Liver (tissue), 9 donors: ENCODE measurements around the gene PLA2R1. TPM values are rescaled to one million over a fixed set of nuclear protein-coding genes. Genes with fewer than 3 reads are reported as not detected.

ENCODE experiments used
- DNase-seq: peaks from one replicate; pipeline ENCODE4 v3.0.0-alpha.2; 2017; ENCODE audit warnings: low spot score
- H3K27ac ChIP-seq, 2 donors: one replicate each; pipeline ENCODE4 v1.7.0; 2013; ENCODE audit warnings: inconsistent platforms in 2 of 2, low read length in 2 of 2, control low read depth in 1 of 2, low read depth in 1 of 2, mild to moderate bottlenecking in 1 of 2
- H3K27me3 ChIP-seq, 4 donors: one replicate each; pipeline versions ENCODE4 v1.6.1 to v1.7.0; 2013; ENCODE audit warnings: low read length in 3 of 4, inconsistent platforms in 1 of 4, mild to moderate bottlenecking in 1 of 4, moderate library complexity in 1 of 4; ENCODE audit not compliant: control insufficient read depth in 4 of 4, insufficient read depth in 4 of 4
- H3K36me3 ChIP-seq, 4 donors: one replicate each; pipeline versions ENCODE4 v1.6.1 to v1.7.0; 2013; ENCODE audit warnings: low read length in 3 of 4, mild to moderate bottlenecking in 3 of 4, low read depth in 1 of 4, moderate library complexity in 1 of 4; ENCODE audit not compliant: control insufficient read depth in 4 of 4, insufficient read depth in 3 of 4
- H3K4me1 ChIP-seq, 4 donors: one replicate each; pipeline versions ENCODE4 v1.6.1 to v1.7.0; 2013; ENCODE audit warnings: low read length in 3 of 4, mild to moderate bottlenecking in 3 of 4, moderate library complexity in 1 of 4; ENCODE audit not compliant: control insufficient read depth in 4 of 4, insufficient read depth in 4 of 4
- H3K4me3 ChIP-seq, 3 donors: one replicate each; pipeline versions ENCODE4 v1.6.1 to v1.7.0; 2013; ENCODE audit warnings: low read length in 3 of 3, control low read depth in 1 of 3, low read depth in 1 of 3, mild to moderate bottlenecking in 1 of 3
- H3K9ac ChIP-seq, 2 donors: one replicate each; pipeline ENCODE4 v1.7.0; 2013; ENCODE audit warnings: low read length in 2 of 2, mild to moderate bottlenecking in 2 of 2, moderate library complexity in 2 of 2, control low read depth in 1 of 2, low read depth in 1 of 2
- H3K9me3 ChIP-seq, 4 donors: one replicate each; pipeline versions ENCODE4 v1.6.1 to v1.7.0; 2013; ENCODE audit warnings: low read length in 3 of 4; ENCODE audit not compliant: control insufficient read depth in 4 of 4
- EGR1 ChIP-seq, 2 donors: IDR thresholded peaks; 2 replicates each; pipeline ENCODE4 v1.6.1; 2016 to 2018; ENCODE audit warnings: antibody characterized with exemption in 2 of 2, low read depth in 2 of 2
- FOXA1 ChIP-seq: IDR thresholded peaks from 2 replicates; pipeline ENCODE4 v1.6.1; 2016; ENCODE audit warnings: antibody characterized with exemption
- FOXA2 ChIP-seq: IDR thresholded peaks from 2 replicates; pipeline ENCODE4 v1.6.1; 2016; ENCODE audit warnings: antibody characterized with exemption
- GABPA ChIP-seq, 2 donors: IDR thresholded peaks in 1 of 2; conservative IDR thresholded peaks in 1 of 2; 2 replicates each; pipeline ENCODE4 v1.6.1; 2016; ENCODE audit warnings: antibody characterized with exemption in 2 of 2, mild to moderate bottlenecking in 1 of 2, moderate library complexity in 1 of 2
- HNF4A ChIP-seq, 2 donors: conservative IDR thresholded peaks; 2 replicates each; pipeline ENCODE4 v1.6.1; 2016; ENCODE audit warnings: antibody characterized with exemption in 2 of 2, mild to moderate bottlenecking in 2 of 2
- HNF4G ChIP-seq: IDR thresholded peaks from 2 replicates; pipeline ENCODE4 v1.6.1; 2016; ENCODE audit warnings: antibody characterized with exemption
- JUND ChIP-seq, 2 donors: IDR thresholded peaks; 2 replicates each; pipeline ENCODE4 v1.6.1; 2016; ENCODE audit warnings: antibody characterized with exemption in 2 of 2
- NR2F2 ChIP-seq: IDR thresholded peaks from 2 replicates; pipeline ENCODE4 v1.6.1; 2016; ENCODE audit warnings: antibody characterized with exemption
- RAD21 ChIP-seq, 2 donors: IDR thresholded peaks; 2 replicates each; pipeline ENCODE4 v1.6.1; 2016; ENCODE audit warnings: antibody characterized with exemption in 2 of 2, mild to moderate bottlenecking in 2 of 2
- RXRA ChIP-seq, 2 donors: IDR thresholded peaks; 2 replicates each; pipeline ENCODE4 v1.6.1; 2017 to 2018; ENCODE audit warnings: antibody characterized with exemption in 2 of 2, mild to moderate bottlenecking in 1 of 2
- SP1 ChIP-seq: IDR thresholded peaks from 2 replicates; pipeline ENCODE4 v1.6.1; 2018; ENCODE audit warnings: antibody characterized with exemption, mild to moderate bottlenecking
- TAF1 ChIP-seq: conservative IDR thresholded peaks from 2 replicates; pipeline ENCODE4 v1.6.1; 2016; ENCODE audit warnings: antibody characterized with exemption, mild to moderate bottlenecking
- YY1 ChIP-seq: IDR thresholded peaks from 2 replicates; pipeline ENCODE4 v1.6.1; 2016; ENCODE audit warnings: antibody characterized with exemption, mild to moderate bottlenecking
- WGBS: extraction: QIAGEN DNeasy Blood & Tissue Kit; methylation state at CpG from one replicate; pipeline ENCODE4 v1.1.7; 2013; 5-methylcytosine and 5-hydroxymethylcytosine counted together
- polyA plus RNA-seq, 2 donors: library from polyadenylated mRNA; stranded (reverse) in 1 of 2; unstranded in 1 of 2; fragments of 200-250 nt in 1 of 2; fragments of >200 nt in 1 of 2; fragmentation: Nextera tagmentation in 1 of 2; extraction: Ambion mirVana in 1 of 2; gene quantifications; one replicate each; pipeline versions ENCODE4 v1.2.1 to v1.2.3, GENCODE V29; 2013 to 2015
- total RNA-seq, 2 donors: library from RNA; depleted of rRNA; stranded (reverse); fragments of >200 nt; gene quantifications; one replicate each; pipeline ENCODE4 v1.2.3, GENCODE V29; 2014
- TF ChIP-seq, protein P1 (sequence below): fragments of 150-350 bp; IDR thresholded peaks from 2 replicates; pipeline ENCODE4 v1.5.1; 2017; ENCODE audit warnings: improper control_type of control experiment, low read depth, low read length; ENCODE audit not compliant: missing input control
- TF ChIP-seq, protein P2 (sequence below): IDR thresholded peaks from 2 replicates; pipeline ENCODE4 v1.6.1; 2016; ENCODE audit warnings: antibody characterized with exemption
- TF ChIP-seq, protein P3 (sequence below): IDR thresholded peaks from 2 replicates; pipeline ENCODE4 v1.6.1; 2016; ENCODE audit warnings: antibody characterized with exemption
- TF ChIP-seq, protein P4 (sequence below): IDR thresholded peaks from 2 replicates; pipeline ENCODE4 v1.6.1; 2016; ENCODE audit warnings: antibody characterized with exemption
- TF ChIP-seq, protein P5 (sequence below): IDR thresholded peaks from 2 replicates; pipeline ENCODE4 v1.6.1; 2016; ENCODE audit warnings: antibody characterized with exemption, mild to moderate bottlenecking
- donor health status: healthy.
- donor health status: healthy.
- donor health status: healthy.
- donor health status: healthy.
- donor health status: healthy.

The PLA2R1 gene
- total and polyA plus RNA-seq, 4 donors: 0.61 to 2.3 (median 0.66) TPM

DNA sequence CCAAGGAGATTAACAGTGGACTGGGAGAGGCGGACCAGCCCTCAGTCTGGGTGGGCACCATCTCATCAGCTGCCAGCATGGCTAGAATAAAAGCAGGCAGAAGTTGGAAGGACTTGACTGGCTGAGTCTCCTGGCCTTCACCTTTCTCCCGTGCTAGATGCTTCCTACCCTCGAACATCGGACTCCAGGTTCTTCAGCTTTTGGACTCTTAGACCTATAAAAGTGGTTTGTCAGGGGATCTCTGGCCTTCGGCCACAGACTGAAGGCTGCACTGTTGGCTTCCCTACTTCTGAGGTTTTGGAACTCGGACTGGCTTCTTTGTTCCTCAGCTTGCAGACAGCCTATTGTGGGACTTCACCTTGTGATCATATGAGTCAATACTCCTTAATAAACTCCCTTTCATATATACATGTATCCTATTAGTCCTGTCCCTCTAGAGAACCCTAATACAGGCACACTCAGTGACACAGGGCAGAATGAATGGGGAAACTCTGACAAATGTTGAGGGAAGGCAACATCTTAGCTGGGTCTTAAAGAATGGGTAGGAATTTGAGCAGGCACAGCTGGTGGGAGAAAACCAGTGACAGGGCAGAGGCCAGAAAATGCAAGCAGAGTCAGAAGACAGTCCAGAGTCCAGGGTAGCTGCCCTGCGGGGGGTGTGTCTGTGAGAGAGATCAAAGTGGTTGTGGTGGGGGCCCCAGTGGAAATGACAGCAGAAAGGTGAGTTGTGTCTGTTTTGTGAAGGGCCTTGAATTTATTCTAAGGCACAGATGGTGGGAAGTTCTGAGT is 156.3 kb downstream of the PLA2R1 start:
- no peaks in the 10 kb centered on the region for H3K9me3 ChIP-seq
- H3K9ac ChIP-seq: no peak overlapping the region
- H3K27me3 ChIP-seq: no peaks in the 10 kb centered on the region
- WGBS: 72% methylated on average over 7 of the region's 7 CpGs
- no peak overlapping the region for H3K27ac ChIP-seq
- no peak overlapping the region for H3K4me3 ChIP-seq
- H3K4me1 ChIP-seq: peaks cover 4 to 14% (median 9%) of the 10 kb centered on the region in 4 donors
- no peak for DNase-seq
- no peaks in the 10 kb centered on the region for H3K36me3 ChIP-seq
- TF ChIP-seq SP1: no peak
- no peak for TF ChIP-seq FOXA1
- no peak for TF ChIP-seq YY1
- TF ChIP-seq, protein P1, sequence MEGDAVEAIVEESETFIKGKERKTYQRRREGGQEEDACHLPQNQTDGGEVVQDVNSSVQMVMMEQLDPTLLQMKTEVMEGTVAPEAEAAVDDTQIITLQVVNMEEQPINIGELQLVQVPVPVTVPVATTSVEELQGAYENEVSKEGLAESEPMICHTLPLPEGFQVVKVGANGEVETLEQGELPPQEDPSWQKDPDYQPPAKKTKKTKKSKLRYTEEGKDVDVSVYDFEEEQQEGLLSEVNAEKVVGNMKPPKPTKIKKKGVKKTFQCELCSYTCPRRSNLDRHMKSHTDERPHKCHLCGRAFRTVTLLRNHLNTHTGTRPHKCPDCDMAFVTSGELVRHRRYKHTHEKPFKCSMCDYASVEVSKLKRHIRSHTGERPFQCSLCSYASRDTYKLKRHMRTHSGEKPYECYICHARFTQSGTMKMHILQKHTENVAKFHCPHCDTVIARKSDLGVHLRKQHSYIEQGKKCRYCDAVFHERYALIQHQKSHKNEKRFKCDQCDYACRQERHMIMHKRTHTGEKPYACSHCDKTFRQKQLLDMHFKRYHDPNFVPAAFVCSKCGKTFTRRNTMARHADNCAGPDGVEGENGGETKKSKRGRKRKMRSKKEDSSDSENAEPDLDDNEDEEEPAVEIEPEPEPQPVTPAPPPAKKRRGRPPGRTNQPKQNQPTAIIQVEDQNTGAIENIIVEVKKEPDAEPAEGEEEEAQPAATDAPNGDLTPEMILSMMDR: no peak
- TF ChIP-seq, protein P2, sequence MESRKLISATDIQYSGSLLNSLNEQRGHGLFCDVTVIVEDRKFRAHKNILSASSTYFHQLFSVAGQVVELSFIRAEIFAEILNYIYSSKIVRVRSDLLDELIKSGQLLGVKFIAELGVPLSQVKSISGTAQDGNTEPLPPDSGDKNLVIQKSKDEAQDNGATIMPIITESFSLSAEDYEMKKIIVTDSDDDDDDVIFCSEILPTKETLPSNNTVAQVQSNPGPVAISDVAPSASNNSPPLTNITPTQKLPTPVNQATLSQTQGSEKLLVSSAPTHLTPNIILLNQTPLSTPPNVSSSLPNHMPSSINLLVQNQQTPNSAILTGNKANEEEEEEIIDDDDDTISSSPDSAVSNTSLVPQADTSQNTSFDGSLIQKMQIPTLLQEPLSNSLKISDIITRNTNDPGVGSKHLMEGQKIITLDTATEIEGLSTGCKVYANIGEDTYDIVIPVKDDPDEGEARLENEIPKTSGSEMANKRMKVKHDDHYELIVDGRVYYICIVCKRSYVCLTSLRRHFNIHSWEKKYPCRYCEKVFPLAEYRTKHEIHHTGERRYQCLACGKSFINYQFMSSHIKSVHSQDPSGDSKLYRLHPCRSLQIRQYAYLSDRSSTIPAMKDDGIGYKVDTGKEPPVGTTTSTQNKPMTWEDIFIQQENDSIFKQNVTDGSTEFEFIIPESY: no peak
- TF ChIP-seq, protein P3, sequence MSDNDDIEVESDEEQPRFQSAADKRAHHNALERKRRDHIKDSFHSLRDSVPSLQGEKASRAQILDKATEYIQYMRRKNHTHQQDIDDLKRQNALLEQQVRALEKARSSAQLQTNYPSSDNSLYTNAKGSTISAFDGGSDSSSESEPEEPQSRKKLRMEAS: no peak
- TF ChIP-seq GABPA (IDR thresholded peaks at IDR 0.05 in 1 of 2, conservative IDR thresholded peaks at IDR 0.05 in 1 of 2): no peak
- no peak for TF ChIP-seq RXRA (IDR thresholded peaks at IDR 0.05)
- no peak for TF ChIP-seq FOXA2
- TF ChIP-seq RAD21 (IDR thresholded peaks at IDR 0.05): no peak
- TF ChIP-seq TAF1: no peak
- TF ChIP-seq HNF4G: no peak
- no peak for TF ChIP-seq NR2F2
- no peak for TF ChIP-seq EGR1 (IDR thresholded peaks at IDR 0.05; ENCODE audit: low read depth in 2 of 2)
- no peak for TF ChIP-seq JUND (IDR thresholded peaks at IDR 0.05)
- TF ChIP-seq, protein P4, sequence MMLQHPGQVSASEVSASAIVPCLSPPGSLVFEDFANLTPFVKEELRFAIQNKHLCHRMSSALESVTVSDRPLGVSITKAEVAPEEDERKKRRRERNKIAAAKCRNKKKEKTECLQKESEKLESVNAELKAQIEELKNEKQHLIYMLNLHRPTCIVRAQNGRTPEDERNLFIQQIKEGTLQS: no peak
- TF ChIP-seq, protein P5, sequence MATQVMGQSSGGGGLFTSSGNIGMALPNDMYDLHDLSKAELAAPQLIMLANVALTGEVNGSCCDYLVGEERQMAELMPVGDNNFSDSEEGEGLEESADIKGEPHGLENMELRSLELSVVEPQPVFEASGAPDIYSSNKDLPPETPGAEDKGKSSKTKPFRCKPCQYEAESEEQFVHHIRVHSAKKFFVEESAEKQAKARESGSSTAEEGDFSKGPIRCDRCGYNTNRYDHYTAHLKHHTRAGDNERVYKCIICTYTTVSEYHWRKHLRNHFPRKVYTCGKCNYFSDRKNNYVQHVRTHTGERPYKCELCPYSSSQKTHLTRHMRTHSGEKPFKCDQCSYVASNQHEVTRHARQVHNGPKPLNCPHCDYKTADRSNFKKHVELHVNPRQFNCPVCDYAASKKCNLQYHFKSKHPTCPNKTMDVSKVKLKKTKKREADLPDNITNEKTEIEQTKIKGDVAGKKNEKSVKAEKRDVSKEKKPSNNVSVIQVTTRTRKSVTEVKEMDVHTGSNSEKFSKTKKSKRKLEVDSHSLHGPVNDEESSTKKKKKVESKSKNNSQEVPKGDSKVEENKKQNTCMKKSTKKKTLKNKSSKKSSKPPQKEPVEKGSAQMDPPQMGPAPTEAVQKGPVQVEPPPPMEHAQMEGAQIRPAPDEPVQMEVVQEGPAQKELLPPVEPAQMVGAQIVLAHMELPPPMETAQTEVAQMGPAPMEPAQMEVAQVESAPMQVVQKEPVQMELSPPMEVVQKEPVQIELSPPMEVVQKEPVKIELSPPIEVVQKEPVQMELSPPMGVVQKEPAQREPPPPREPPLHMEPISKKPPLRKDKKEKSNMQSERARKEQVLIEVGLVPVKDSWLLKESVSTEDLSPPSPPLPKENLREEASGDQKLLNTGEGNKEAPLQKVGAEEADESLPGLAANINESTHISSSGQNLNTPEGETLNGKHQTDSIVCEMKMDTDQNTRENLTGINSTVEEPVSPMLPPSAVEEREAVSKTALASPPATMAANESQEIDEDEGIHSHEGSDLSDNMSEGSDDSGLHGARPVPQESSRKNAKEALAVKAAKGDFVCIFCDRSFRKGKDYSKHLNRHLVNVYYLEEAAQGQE: no peak
- TF ChIP-seq HNF4A (conservative IDR thresholded peaks at IDR 0.05): no peak
